NB4 (cell line): ENCODE measurements around the gene TTR.

Experiments
- DNase-seq: peaks from one replicate; pipeline ENCODE4 v3.0.0; 2010; ENCODE audit warnings: low read depth
- H3K4me3 ChIP-seq: one replicate; pipeline ENCODE4 v1.5.1; 2011; ENCODE audit warnings: mild to moderate bottlenecking, low read depth, low read length, moderate library complexity
- CTCF ChIP-seq: IDR thresholded peaks from one replicate; pipeline ENCODE4 v1.5.1; 2012; ENCODE audit warnings: low read depth, low read length
- MAX ChIP-seq: IDR thresholded peaks from 2 replicates; pipeline ENCODE4 v1.6.1; 2011; ENCODE audit warnings: low read depth, low read length
- MYC ChIP-seq: IDR thresholded peaks from 2 replicates; pipeline ENCODE4 v1.6.1; 2011; ENCODE audit warnings: low read depth, low read length
- POLR2A ChIP-seq: IDR thresholded peaks from 2 replicates; pipeline ENCODE4 v1.6.1; 2011; ENCODE audit warnings: mild to moderate bottlenecking; ENCODE audit not compliant: insufficient read length; ENCODE audit errors: extremely low read depth

Gene TTR

GRCh38 chr18:31643003-31643402 is 51.3 kb downstream of the TTR start:
- TF ChIP-seq POLR2A (no peak), MYC (no peak), MAX (no peak), CTCF (no peak)
- no peak for DNase-seq
- no peak overlapping the region for H3K4me3 ChIP-seq

- DNase-seq: no peak
- H3K4me3 ChIP-seq: no peak overlapping the region
- TF ChIP-seq MYC: no peak
- no peak for TF ChIP-seq POLR2A
- no peak for TF ChIP-seq CTCF
- no peak for TF ChIP-seq MAX
These were observed 53.7 kb downstream of the TTR start for GRCh38 chr18:31645411-31645810.

GRCh38 chr18:31646332-31647126 is 54.9 kb downstream of the TTR start:
- peak; percentile 52 for DNase-seq
- peak; percentile 10 for TF ChIP-seq CTCF
- no peak for TF ChIP-seq POLR2A
- TF ChIP-seq MAX: no peak
- no peak for TF ChIP-seq MYC
- H3K4me3 ChIP-seq: no peak overlapping the region

- no peak overlapping the region for H3K4me3 ChIP-seq
- no peak for DNase-seq
- TF ChIP-seq MYC (no peak), POLR2A (no peak), MAX (no peak), CTCF (no peak)
These were observed 55.6 kb downstream of the TTR start for GRCh38 chr18:31647127-31647753.
